SK-N-SH (cell line): ENCODE data around the gene STRIT1. TPM values are rescaled to one million over a fixed set of nuclear protein-coding genes. Genes with fewer than 3 reads are reported as not detected.

ENCODE experiments used
- CTCF ChIA-PET: fragments of 300-600, 350-600 bp; formaldehyde crosslinking; extraction: SDS; loops from one replicate; lab custom pipeline; 2021; lab: Yijun Ruan, JAX
- POLR2A ChIA-PET: fragments of 350-600 bp; sonication (Branson Sonifier 250); formaldehyde crosslinking; extraction: SDS; loops from one replicate; lab custom pipeline; 2020; ENCODE audit warnings: antibody characterized with exemption, inconsistent platforms; lab: Yijun Ruan, JAX
- DNase-seq: peaks from one replicate; pipeline ENCODE4 v3.0.0; 2012
- H2AFZ ChIP-seq: fragments of 200-600 bp; sonication (generic); 2 replicates; pipeline ENCODE4 v1.8.1; 2016; ENCODE audit warnings: antibody characterized with exemption, mild to moderate bottlenecking, low read depth
- H3F3A ChIP-seq: fragments of 200-600 bp; sonication (generic); replicated peaks from 2 replicates; pipeline ENCODE3; 2016; ENCODE audit warnings: antibody characterized with exemption, mild to moderate bottlenecking; ENCODE audit not compliant: insufficient read depth
- H3K27ac ChIP-seq, 2 experiments: fragments of 200-500 bp in 1 of 2; fragments of 200-600 bp in 1 of 2; sonication (Bioruptor generic) in 1 of 2; sonication (generic), shearing (Covaris generic) in 1 of 2; 2 replicates each; pipeline versions ENCODE4 v1.5.1 to v1.6.1; 2014 to 2016; ENCODE audit warnings: low read depth in 2 of 2, inconsistent platforms in 1 of 2, low read length in 1 of 2, mild to moderate bottlenecking in 1 of 2, mixed read lengths in 1 of 2
- H3K27me3 ChIP-seq: fragments of 200-600 bp; sonication (generic), shearing (Covaris generic); 2 replicates; pipeline ENCODE4 v1.6.1; 2016; ENCODE audit warnings: mixed run types; ENCODE audit not compliant: insufficient read depth
- H3K36me3 ChIP-seq, 2 experiments: fragments of 200-500 bp in 1 of 2; fragments of 200-600 bp in 1 of 2; sonication (Bioruptor generic) in 1 of 2; sonication (generic) in 1 of 2; replicated peaks in 1 of 2; 2 replicates each; pipeline versions ENCODE3 to v1.5.1; 2014 to 2016; ENCODE audit warnings: low read length in 1 of 2, mild to moderate bottlenecking in 1 of 2; ENCODE audit not compliant: insufficient read depth in 2 of 2, control insufficient read depth in 1 of 2
- H3K4me1 ChIP-seq, 2 experiments: fragments of 200-500 bp in 1 of 2; fragments of 200-600 bp in 1 of 2; sonication (Bioruptor generic) in 1 of 2; sonication (generic), shearing (Covaris generic) in 1 of 2; 2 replicates each; pipeline versions ENCODE4 v1.5.1 to v1.6.1; 2014 to 2016; ENCODE audit warnings: low read depth in 1 of 2, low read length in 1 of 2, mixed run types in 1 of 2; ENCODE audit not compliant: insufficient read depth in 2 of 2, control insufficient read depth in 1 of 2
- H3K4me2 ChIP-seq: fragments of 200-600 bp; sonication (generic), shearing (Covaris generic); 2 replicates; pipeline ENCODE4 v1.6.1; 2017; ENCODE audit warnings: mixed run types
- H3K4me3 ChIP-seq, 2 experiments: fragments of 200-500 bp in 1 of 2; fragments of 200-600 bp in 1 of 2; sonication (Bioruptor generic) in 1 of 2; sonication (generic), shearing (Covaris generic) in 1 of 2; 2 replicates each; pipeline versions ENCODE4 v1.5.1 to v1.8.1; 2014 to 2016; ENCODE audit warnings: low read depth in 2 of 2, inconsistent platforms in 1 of 2, low read length in 1 of 2, mild to moderate bottlenecking in 1 of 2, mixed read lengths in 1 of 2, moderate library complexity in 1 of 2
- H3K79me2 ChIP-seq: fragments of 200-600 bp; sonication (generic); 2 replicates; pipeline ENCODE4 v1.8.1; 2017; ENCODE audit warnings: mild to moderate bottlenecking; ENCODE audit not compliant: insufficient read depth
- H3K9ac ChIP-seq: fragments of 200-600 bp; sonication (generic); 2 replicates; pipeline ENCODE4 v1.6.1; 2017; ENCODE audit warnings: mixed run types
- H3K9me2 ChIP-seq: fragments of 200-600 bp; sonication (generic); 2 replicates; pipeline ENCODE4 v1.6.1; 2017; ENCODE audit warnings: mixed run types
- H3K9me3 ChIP-seq: fragments of 200-600 bp; sonication (generic); 2 replicates; pipeline ENCODE4 v1.6.1; 2017; ENCODE audit warnings: mixed run types, mild to moderate bottlenecking, moderate library complexity
- H4K20me1 ChIP-seq: fragments of 200-600 bp; sonication (generic); 2 replicates; pipeline ENCODE4 v1.6.1; 2017; ENCODE audit warnings: mild to moderate bottlenecking, mixed run types; ENCODE audit not compliant: insufficient read depth
- CTCF ChIP-seq: fragments of 200-600 bp; sonication (generic); IDR thresholded peaks from 2 replicates; pipeline ENCODE4 v1.6.1; 2017; ENCODE audit warnings: antibody characterized with exemption, mild to moderate bottlenecking, moderate library complexity
- ELF1 ChIP-seq: IDR thresholded peaks from 2 replicates; pipeline ENCODE4 v1.4.0; 2012
- EP300 ChIP-seq, 2 experiments: IDR thresholded peaks; 2 replicates each; pipeline versions ENCODE4 v1.4.0 to v1.6.1; 2012; ENCODE audit warnings: borderline replicate concordance in 1 of 2, low read depth in 1 of 2, low read length in 1 of 2
- EZH2phosphoT487 ChIP-seq: fragments of 200-600 bp; sonication (generic); IDR thresholded peaks from 2 replicates; pipeline ENCODE4 v1.6.1; 2017; ENCODE audit warnings: low read depth, mixed run types, mild to moderate bottlenecking, antibody characterized with exemption, moderate library complexity, borderline replicate concordance
- FOXM1 ChIP-seq: IDR thresholded peaks from 2 replicates; pipeline ENCODE4 v1.4.0; 2012; ENCODE audit warnings: low read depth, mild to moderate bottlenecking
- GATA2 ChIP-seq: sonication (generic); formaldehyde crosslinking; IDR thresholded peaks from 2 replicates; pipeline ENCODE4 v1.5.0; 2020; ENCODE audit warnings: mild to moderate bottlenecking, missing genetic modification reagents
- JUND ChIP-seq: IDR thresholded peaks from 2 replicates; pipeline ENCODE4 v1.4.0; 2012
- MEF2A ChIP-seq: IDR thresholded peaks from 2 replicates; pipeline ENCODE4 v1.4.0; 2012; ENCODE audit warnings: low read depth, borderline replicate concordance
- NFIC ChIP-seq: IDR thresholded peaks from 2 replicates; pipeline ENCODE4 v1.4.0; 2012; ENCODE audit warnings: borderline replicate concordance
- RCOR1 ChIP-seq: fragments of 150-350 bp; IDR thresholded peaks from 2 replicates; pipeline ENCODE4 v1.6.1; 2017; ENCODE audit warnings: antibody characterized with exemption, low read length
- RFX5 ChIP-seq: IDR thresholded peaks from 2 replicates; pipeline ENCODE4 v1.6.1; 2012; ENCODE audit warnings: mild to moderate bottlenecking, improper control_type of control experiment, low read length
- RXRA ChIP-seq: IDR thresholded peaks from 2 replicates; pipeline ENCODE4 v1.4.0; 2012; ENCODE audit warnings: low read depth, mild to moderate bottlenecking, borderline replicate concordance
- SIN3A ChIP-seq: IDR thresholded peaks from 2 replicates; pipeline ENCODE4 v1.6.1; 2012; ENCODE audit warnings: low read depth, mild to moderate bottlenecking, low read length, moderate library complexity, borderline replicate concordance
- SMC3 ChIP-seq: IDR thresholded peaks from 2 replicates; pipeline ENCODE4 v1.6.1; 2012; ENCODE audit warnings: low read depth, low read length, improper control_type of control experiment
- TEAD4 ChIP-seq: IDR thresholded peaks from 2 replicates; pipeline ENCODE4 v1.4.0; 2012; ENCODE audit warnings: mild to moderate bottlenecking, borderline replicate concordance; ENCODE audit not compliant: insufficient read depth
- USF1 ChIP-seq: IDR thresholded peaks from 2 replicates; pipeline ENCODE4 v1.4.0; 2012; ENCODE audit warnings: low read depth, borderline replicate concordance
- YY1 ChIP-seq: IDR thresholded peaks from 2 replicates; pipeline ENCODE4 v1.4.0; 2012; ENCODE audit warnings: low read depth, mild to moderate bottlenecking
- WGBS: methylation state at CpG from one replicate; pipeline ENCODE4 v1.1.6; 2017; ENCODE audit warnings: low lambda C conversion rate; 5-methylcytosine and 5-hydroxymethylcytosine counted together
- polyA plus RNA-seq, 3 experiments: library from polyadenylated mRNA; depleted of rRNA; stranded (reverse); fragments of >200 nt; gene quantifications; 2 replicates each; pipeline ENCODE4 v1.2.3, GENCODE V29; 2012

STRIT1 gene
- polyA plus RNA-seq, 1 of the 3 experiments (the other 2 are of a cell fraction), result not detected

GRCh38 chr3:155244699-155245098 is 48.8 kb downstream of the STRIT1 start:
- Histone ChIP-seq H3K79me2 (no peaks in the 10 kb centered on the region), H3K27me3 (no peaks in the 10 kb centered on the region), H3K36me3 (no peaks in the 10 kb centered on the region), H3F3A (no peaks in the 10 kb centered on the region), H3K27ac (no peak overlapping the region), H3K9me3 (no peaks in the 10 kb centered on the region), H3K4me2 (no peak overlapping the region), H3K4me1 (peaks cover 0 to 4% of the 10 kb centered on the region in 2 experiments; a peak in 2 of 4 replicates), H3K4me3 (no peak overlapping the region), H3K9ac (no peak overlapping the region), H2AFZ (no peak overlapping the region), H3K9me2 (no peaks in the 10 kb centered on the region), H4K20me1 (no peaks in the 10 kb centered on the region)
- CTCF ChIA-PET, result no interaction called here
- no peak for DNase-seq
- POLR2A ChIA-PET, result no interaction called here
- TF ChIP-seq FOXM1 (no peak), YY1 (no peak), CTCF (no peak), SIN3A (no peak), GATA2 (CRISPR knock-in tag) (no peak), RFX5 (no peak), RXRA (no peak), EP300 (IDR thresholded peaks at IDR 0.05; ENCODE audit: borderline replicate concordance in 1 of 2, low read depth in 1 of 2, low read length in 1 of 2) (no peak), EZH2phosphoT487 (no peak), TEAD4 (no peak), SMC3 (no peak), MEF2A (no peak), ELF1 (no peak)
- WGBS, result 87% methylated on average over 3 of the region's 3 CpGs

DNA sequence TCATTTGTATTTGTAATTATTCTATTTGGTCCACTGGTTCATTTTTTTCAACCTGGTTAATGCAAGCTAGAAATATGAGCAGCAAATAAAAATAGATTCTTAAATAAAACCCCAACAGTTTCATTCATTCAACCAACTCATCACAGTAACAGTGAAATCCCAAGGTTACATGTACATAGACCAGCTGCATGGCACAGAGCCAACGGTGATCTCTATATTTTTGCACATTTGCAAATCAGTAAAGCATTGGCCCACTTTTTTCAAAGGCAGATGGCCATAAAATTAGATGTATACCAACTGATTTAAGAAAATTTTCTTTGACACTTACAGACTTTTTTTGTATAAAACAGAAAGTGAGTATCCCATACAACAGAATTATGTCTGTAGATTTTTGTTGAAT is 49.3 kb downstream of the STRIT1 start:
- Histone ChIP-seq H3K9me3 (no peaks in the 10 kb centered on the region), H2AFZ (no peak overlapping the region), H3K27ac (no peak overlapping the region), H3K27me3 (no peaks in the 10 kb centered on the region), H3K4me1 (peaks cover 0 to 4% of the 10 kb centered on the region in 2 experiments; a peak in 2 of 4 replicates), H3K9me2 (no peaks in the 10 kb centered on the region), H3K79me2 (no peaks in the 10 kb centered on the region), H3K4me3 (no peak overlapping the region), H4K20me1 (no peaks in the 10 kb centered on the region), H3K4me2 (no peak overlapping the region), H3K9ac (no peak overlapping the region), H3F3A (no peaks in the 10 kb centered on the region), H3K36me3 (no peaks in the 10 kb centered on the region)
- TF ChIP-seq YY1 (no peak), EP300 (IDR thresholded peaks at IDR 0.05; ENCODE audit: borderline replicate concordance in 1 of 2, low read depth in 1 of 2, low read length in 1 of 2) (no peak), JUND (no peak), EZH2phosphoT487 (no peak), NFIC (no peak), RCOR1 (no peak), GATA2 (CRISPR knock-in tag) (no peak), USF1 (no peak), RXRA (no peak)
- DNase-seq, result no peak
- ChIA-PET CTCF (no interaction called here), POLR2A (no interaction called here)
- 11% methylated on average over 1 of the region's 1 CpG for WGBS
